GM23248 (cell line): ENCODE data around the gene ASB12.

ENCODE experiments used
- EZH2 ChIP-seq: fragments of 200-600 bp; sonication (generic); IDR thresholded peaks from 2 replicates; pipeline ENCODE4 v1.6.1; 2018; ENCODE audit warnings: antibody characterized with exemption, mild to moderate bottlenecking; ENCODE audit not compliant: insufficient read depth, poor library complexity, severe bottlenecking
- EZH2phosphoT487 ChIP-seq: fragments of 200-600 bp; sonication (generic); IDR thresholded peaks from 2 replicates; pipeline ENCODE4 v1.6.1; 2018; ENCODE audit warnings: antibody characterized with exemption, moderate library complexity, mild to moderate bottlenecking, low read depth; ENCODE audit not compliant: insufficient read depth

DNA sequence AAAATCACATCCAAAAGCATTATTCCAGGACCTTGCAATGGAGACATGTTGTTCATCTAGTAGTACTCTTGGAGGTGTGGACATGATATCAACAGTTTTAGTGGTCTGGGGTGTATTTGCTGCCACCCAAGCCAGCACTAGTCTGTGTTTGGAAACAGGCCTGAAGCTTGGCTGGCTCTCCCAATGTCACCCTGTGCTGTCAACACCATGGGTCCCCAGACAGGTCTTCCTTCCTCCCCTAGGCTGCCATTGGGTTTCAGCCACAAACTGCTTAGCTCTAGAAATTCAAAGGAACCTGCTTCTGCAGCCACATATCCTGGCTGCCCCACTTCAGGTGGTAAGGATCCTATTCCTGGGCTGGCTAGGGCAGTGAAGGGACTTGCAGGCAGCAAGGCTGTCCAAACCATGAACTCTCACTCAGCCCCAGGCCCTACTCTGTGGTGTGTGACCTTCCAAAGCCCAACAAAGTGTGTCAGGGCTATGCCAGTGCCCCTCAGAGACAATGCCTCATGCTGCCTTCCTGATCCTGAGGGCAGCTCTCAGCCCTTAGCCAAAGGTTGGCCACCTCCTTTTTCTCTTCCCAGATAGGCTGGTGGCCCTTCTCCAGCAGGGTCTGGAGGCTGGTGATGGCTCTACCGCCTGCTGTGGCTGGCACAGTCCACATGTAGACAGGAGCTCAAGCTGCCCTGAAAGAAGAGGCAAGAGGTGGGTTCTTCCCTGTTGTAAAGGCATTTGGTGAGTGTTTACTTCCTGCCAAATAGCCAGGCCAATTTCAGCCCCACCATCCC, 43.2 kb downstream of the ASB12 start:
- TF ChIP-seq EZH2 (no peak), EZH2phosphoT487 (no peak)
